Stimulated activated effector memory CD8-positive, alpha-beta T cell treated with anti-CD3 and anti-CD28 coated beads, Interleukin-12 subunit alpha, Interleukin-12 subunit beta, amount 100 ng/mL, for 72 hours (primary cell): ENCODE data around the gene HES1.
"Not testable (repeated sequence)": the region's sequence is repeated elsewhere in the genome, so short reads cannot be mapped to it uniquely, and the experiment has no call there.

Experiments used
- ATAC-seq: fragments of 150-1000 bp; cut with Tn5 transposase; 2 replicates; pipeline ENCODE4 v1.10.0; 2021
- DNase-seq, 2 donors: peaks; one replicate each; pipeline ENCODE4 v3.0.0; 2021 to 2022; ENCODE audit warnings: low spot score in 2 of 2
- H3K27ac Mint-ChIP-seq: one replicate; pipeline ENCODE4 v1.8.0; 2022; ENCODE audit warnings: mild to moderate bottlenecking, mixed read lengths
- H3K36me3 Mint-ChIP-seq: one replicate; pipeline ENCODE4 v1.8.0; 2022; ENCODE audit warnings: mild to moderate bottlenecking, mixed read lengths
- H3K4me1 Mint-ChIP-seq: one replicate; pipeline ENCODE4 v1.8.0; 2022; ENCODE audit warnings: mixed read lengths
- H3K4me3 Mint-ChIP-seq: one replicate; pipeline ENCODE4 v1.8.0; 2022; ENCODE audit warnings: mild to moderate bottlenecking, mixed read lengths
- H3K9me3 Mint-ChIP-seq: one replicate; pipeline ENCODE4 v1.8.0; 2022; ENCODE audit warnings: mixed read lengths

Gene HES1

GRCh38 chr3:194114123-194114522 is 21.8 kb upstream of the HES1 start:
- no peak overlapping the region for H3K27ac Mint-ChIP-seq
- ATAC-seq (no peak), DNase-seq (no peak)
- no peaks in the 10 kb centered on the region for H3K36me3 Mint-ChIP-seq
- no peaks in the 10 kb centered on the region for H3K9me3 Mint-ChIP-seq
- no peaks in the 10 kb centered on the region for H3K4me1 Mint-ChIP-seq
- H3K4me3 Mint-ChIP-seq, result no peak overlapping the region

DNA sequence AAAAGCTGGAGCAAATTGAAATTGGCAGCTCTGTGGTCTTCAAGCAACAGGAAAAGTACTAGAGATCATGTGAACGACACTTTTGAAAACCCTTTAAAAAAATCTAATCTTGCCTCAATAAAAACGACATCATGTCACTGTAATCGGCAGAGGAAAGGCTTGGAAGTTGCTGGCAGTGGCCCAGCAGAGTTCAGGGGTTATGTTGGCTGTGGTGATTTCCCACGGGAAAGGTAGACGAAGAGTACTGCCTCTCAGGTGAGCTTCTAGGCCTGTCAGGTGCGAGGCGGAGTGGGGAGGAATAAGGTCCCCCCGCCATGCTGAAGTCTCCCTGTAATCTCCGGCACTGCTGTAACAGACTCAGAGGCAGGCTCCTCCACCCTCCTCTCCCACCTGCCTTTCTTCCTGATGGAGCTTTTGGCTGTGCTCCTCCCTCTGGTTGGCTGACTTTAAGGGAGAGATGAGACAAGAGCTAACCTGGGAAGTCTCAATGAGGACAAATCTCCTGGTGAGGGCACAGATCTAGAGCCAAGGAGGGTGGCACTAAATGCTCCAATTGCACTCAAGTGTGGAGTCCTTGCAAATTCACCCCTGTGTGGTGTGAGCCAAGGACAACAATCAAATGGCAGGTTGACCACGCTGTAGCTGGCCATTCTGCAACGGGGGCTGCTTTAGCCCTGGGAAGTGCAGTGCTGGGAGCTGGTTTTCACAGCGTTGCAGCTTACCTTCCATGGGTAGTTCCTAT is 18.7 kb upstream of the HES1 start:
- no peak overlapping the region for H3K4me3 Mint-ChIP-seq
- H3K4me1 Mint-ChIP-seq, result no peaks in the 10 kb centered on the region
- no peaks in the 10 kb centered on the region for H3K9me3 Mint-ChIP-seq
- peak; percentile 19 for ATAC-seq
- no peak overlapping the region for H3K27ac Mint-ChIP-seq
- DNase-seq, result no peak
- no peaks in the 10 kb centered on the region for H3K36me3 Mint-ChIP-seq

DNA sequence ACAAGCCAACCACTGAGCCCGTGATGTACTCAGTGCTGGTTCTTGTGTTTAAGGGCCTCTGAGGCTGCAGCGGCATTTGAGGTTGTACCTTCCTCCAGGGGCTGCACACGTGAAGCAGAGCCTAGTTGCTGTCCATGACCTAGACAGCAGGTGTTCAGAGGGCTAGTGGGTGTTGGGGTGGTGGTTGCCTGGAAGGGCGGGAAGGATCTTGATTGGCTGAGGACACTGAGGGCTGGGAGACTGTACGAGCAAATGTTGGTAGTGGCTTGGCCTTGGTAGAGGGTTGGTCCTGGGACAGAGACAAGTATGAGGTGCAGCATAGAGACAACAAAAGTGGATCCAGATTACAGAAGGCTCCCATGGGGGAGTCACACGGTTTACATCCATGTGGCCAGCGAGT is 17.0 kb upstream of the HES1 start:
- DNase-seq (no peak), ATAC-seq (no peak)
- Mint-ChIP-seq H3K4me1 (no peaks in the 10 kb centered on the region), H3K4me3 (no peak overlapping the region), H3K27ac (no peak overlapping the region), H3K9me3 (no peaks in the 10 kb centered on the region), H3K36me3 (no peaks in the 10 kb centered on the region)

- Mint-ChIP-seq H3K36me3 (no peaks in the 10 kb centered on the region), H3K27ac (no peak overlapping the region), H3K9me3 (no peaks in the 10 kb centered on the region), H3K4me1 (no peaks in the 10 kb centered on the region), H3K4me3 (no peak overlapping the region)
- DNase-seq (no peak), ATAC-seq (no peak)
Measured at GRCh38 chr3:194119831-194120590, 15.9 kb upstream of the HES1 start.

DNA sequence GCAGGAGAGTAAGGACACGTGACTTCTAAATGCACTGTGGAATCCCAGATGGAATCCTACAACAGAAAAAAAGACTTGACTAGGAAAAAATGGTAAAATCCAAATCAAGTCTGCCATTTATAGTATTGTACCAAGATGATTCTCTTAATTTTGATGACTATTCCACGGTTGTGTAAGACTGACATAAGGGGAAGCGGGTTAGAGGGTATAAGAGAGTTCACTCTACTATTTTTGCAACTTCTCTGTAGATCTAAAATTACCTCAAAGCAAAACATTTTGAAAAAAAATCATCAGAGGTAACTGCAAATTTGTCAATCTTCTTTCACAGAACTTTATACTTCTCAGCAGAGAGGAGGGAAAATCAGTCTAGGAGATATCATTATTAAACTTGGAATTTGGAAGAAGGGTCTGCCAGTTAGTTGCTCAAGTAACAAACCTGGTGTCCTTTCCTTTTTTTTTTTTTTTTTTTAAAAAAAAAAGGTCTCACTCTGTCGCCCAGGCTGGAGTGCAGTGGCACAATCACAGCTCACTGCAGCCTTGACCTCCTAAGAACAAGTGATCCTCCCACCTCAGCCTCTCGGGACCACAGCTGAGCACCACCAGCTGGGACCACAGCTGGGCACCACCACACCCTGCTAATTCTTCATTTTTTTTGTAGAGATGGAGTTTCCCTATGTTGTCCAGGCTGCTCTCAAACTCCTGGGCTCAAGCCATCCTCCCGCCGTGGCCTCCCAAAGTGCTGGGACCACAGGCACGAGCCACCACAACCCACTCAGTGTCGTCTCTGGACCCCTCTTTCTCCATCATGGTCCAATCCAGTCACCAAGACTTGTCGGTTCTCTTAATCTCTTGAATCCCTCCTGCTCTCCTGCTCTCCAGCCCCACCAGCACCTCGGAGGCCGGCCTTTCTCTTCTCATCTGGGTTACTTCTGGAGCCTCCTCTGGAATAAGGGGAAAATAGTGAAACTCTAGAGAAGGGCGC is 14.9 kb upstream of the HES1 start:
- Mint-ChIP-seq H3K36me3 (no peaks in the 10 kb centered on the region), H3K9me3 (no peaks in the 10 kb centered on the region), H3K4me1 (no peaks in the 10 kb centered on the region), H3K27ac (no peak overlapping the region), H3K4me3 (no peak overlapping the region)
- ATAC-seq (no peak), DNase-seq (no peak)

GRCh38 chr3:194121891-194122631 is 13.9 kb upstream of the HES1 start:
- no peak overlapping the region for H3K4me3 Mint-ChIP-seq
- ATAC-seq (no peak), DNase-seq (no peak)
- no peaks in the 10 kb centered on the region for H3K36me3 Mint-ChIP-seq
- no peak overlapping the region for H3K27ac Mint-ChIP-seq
- no peaks in the 10 kb centered on the region for H3K4me1 Mint-ChIP-seq
- no peaks in the 10 kb centered on the region for H3K9me3 Mint-ChIP-seq

DNA sequence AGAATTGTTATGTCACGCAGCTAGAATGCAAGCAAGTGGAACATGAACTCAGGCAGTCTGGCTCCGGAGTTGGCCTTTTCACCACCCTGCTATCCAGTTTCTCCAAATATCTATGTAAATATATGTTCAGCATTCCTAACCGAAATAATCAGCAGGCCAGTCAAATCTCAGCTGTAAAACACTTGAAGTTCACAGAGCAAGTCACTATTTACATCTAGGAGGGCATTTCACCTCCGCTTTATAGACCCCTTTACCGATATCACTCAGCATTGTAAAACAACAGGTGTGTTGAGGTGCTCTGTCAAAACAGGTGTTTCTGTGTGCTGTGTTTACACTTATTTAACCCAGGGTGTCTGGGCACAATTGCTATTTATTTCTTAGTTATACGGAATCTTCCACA is 12.2 kb upstream of the HES1 start:
- Mint-ChIP-seq H3K9me3 (no peaks in the 10 kb centered on the region), H3K27ac (no peak overlapping the region), H3K4me1 (no peaks in the 10 kb centered on the region), H3K4me3 (no peak overlapping the region), H3K36me3 (no peaks in the 10 kb centered on the region)
- ATAC-seq, result no peak
- DNase-seq, result no peak

GRCh38 chr3:194124193-194124592 is 11.8 kb upstream of the HES1 start:
- Mint-ChIP-seq H3K36me3 (no peaks in the 10 kb centered on the region), H3K4me3 (no peak overlapping the region), H3K9me3 (no peaks in the 10 kb centered on the region), H3K4me1 (no peaks in the 10 kb centered on the region), H3K27ac (no peak overlapping the region)
- DNase-seq, result no peak
- no peak for ATAC-seq

DNA sequence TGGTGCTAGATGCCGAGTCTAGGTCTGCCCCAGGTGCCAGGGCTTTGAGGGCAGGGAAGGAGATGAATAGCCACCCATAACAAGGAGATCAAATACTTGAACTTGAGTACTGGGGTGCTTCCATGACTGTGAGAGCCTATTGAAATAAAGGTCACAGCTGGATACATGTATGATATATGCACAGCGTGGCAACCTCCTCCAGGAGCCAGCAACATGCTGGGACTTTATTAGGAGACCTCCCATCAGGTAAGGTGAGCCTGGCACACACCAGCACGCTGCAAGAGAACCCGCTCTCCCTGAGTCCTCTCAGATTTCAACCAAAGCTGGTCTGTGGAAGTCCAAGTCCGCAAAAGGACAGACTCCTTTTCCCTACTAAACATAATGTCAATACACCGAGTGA is 10.5 kb upstream of the HES1 start:
- ATAC-seq (no peak), DNase-seq (no peak)
- Mint-ChIP-seq H3K9me3 (no peaks in the 10 kb centered on the region), H3K4me3 (no peak overlapping the region), H3K4me1 (no peaks in the 10 kb centered on the region), H3K27ac (no peak overlapping the region), H3K36me3 (no peaks in the 10 kb centered on the region)

- Mint-ChIP-seq H3K9me3 (no peaks in the 10 kb centered on the region), H3K36me3 (no peaks in the 10 kb centered on the region), H3K4me1 (peaks cover 8% of the 10 kb centered on the region), H3K4me3 (no peak overlapping the region), H3K27ac (no peak overlapping the region)
- ATAC-seq (no peak), DNase-seq (no peak)
Measured at GRCh38 chr3:194126790-194127189, 9.2 kb upstream of the HES1 start.

DNA sequence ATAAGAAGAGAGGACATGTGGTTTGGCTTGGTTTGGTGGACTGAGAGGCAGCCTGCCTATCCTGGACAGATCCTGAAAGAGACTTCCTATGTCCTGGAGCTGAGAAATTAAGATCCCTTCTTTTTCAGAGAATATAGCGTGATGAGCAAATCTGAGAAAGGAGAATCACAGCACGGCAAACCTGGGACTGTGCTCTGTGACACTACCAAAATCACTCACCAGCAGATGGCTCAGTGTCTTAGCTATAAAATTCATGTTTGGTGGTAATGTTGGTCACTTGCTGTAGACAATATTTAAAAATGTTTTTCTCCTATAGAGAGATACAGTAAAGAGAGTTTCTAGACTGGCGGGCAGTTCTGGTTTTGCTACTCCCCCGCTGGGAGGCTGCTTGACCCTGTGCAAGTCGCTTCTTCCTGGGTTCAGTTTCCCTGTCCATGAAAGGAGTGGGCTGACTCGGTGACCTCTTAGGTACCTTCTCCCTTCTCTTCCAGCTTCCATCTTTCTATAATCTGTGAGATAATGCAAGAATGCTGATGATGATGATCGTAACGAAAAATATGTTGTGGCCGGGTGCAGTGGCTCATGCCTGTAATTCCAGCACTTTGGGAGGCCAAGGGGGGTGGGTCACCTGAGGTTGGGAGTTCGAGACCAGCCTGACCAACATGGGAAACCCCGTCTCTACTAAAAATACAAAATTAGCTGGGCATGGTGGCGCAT is 7.6 kb upstream of the HES1 start:
- Mint-ChIP-seq H3K4me3 (no peak overlapping the region), H3K27ac (no peak overlapping the region), H3K4me1 (peaks cover 10% of the 10 kb centered on the region), H3K9me3 (no peaks in the 10 kb centered on the region), H3K36me3 (no peaks in the 10 kb centered on the region)
- ATAC-seq (no peak), DNase-seq (no peak)

DNA sequence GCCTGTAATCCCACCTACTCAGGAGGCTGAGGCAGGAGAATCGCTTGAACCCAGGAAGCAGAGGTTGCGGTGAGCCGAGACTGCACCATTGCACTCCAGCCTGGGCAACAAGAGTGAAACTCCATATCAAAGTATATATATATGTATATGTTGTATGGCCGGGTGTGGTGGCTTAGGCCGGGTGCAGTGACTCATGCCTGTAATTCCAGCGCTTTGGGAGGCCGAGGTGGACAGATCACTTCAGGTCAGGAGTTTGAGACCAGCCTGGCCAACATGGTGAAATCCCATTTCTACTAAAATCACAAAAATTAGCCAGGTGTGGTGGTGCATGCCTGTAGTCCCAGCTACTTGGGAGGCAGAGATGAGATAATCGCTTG is 7.0 kb upstream of the HES1 start:
- not testable (repeated sequence) for DNase-seq, H3K27ac Mint-ChIP-seq, H3K36me3 Mint-ChIP-seq, H3K4me3 Mint-ChIP-seq, H3K9me3 Mint-ChIP-seq, ATAC-seq
- peaks cover 16% of the 10 kb centered on the region for H3K4me1 Mint-ChIP-seq

DNA sequence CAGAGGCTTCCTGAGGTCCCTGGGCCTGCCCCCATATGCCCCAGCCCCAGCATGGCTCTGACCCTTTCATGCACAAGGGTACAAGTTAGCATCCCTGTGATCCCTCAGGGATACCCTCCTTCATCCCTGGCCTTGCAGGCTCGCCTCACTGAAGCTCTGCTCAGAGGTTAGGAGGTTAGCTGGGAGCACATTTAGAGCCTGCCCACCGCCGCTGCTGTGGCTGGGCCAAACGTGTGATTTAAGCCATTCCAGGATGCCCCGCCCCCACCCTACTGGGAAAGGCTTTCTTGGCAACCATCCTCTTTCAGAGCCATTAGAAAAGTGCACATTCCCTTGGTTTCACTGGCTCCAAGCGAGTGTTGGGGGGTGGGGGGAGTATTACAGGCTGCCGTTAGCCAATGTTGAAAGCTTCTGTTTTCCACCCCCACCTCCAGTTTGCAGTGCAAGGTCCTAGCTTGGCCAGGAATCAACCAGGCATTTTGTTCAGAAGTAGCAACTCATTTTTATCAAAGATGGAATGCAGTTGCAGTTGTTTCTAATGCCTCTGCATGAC is 6.3 kb upstream of the HES1 start:
- no peak overlapping the region for H3K27ac Mint-ChIP-seq
- peaks cover under 1% of the 10 kb centered on the region for H3K36me3 Mint-ChIP-seq
- no peaks in the 10 kb centered on the region for H3K9me3 Mint-ChIP-seq
- no peak for ATAC-seq
- DNase-seq, result no peak
- H3K4me1 Mint-ChIP-seq, result peaks cover 16% of the 10 kb centered on the region
- no peak overlapping the region for H3K4me3 Mint-ChIP-seq

GRCh38 chr3:194130188-194130587 is 5.8 kb upstream of the HES1 start:
- H3K9me3 Mint-ChIP-seq, result no peaks in the 10 kb centered on the region
- no peak overlapping the region for H3K4me3 Mint-ChIP-seq
- ATAC-seq (no peak), DNase-seq (no peak)
- H3K27ac Mint-ChIP-seq, result no peak overlapping the region
- H3K36me3 Mint-ChIP-seq, result peaks cover 6% of the 10 kb centered on the region
- peaks cover 22% of the 10 kb centered on the region for H3K4me1 Mint-ChIP-seq
